Cardiac fibroblast (primary cell): ENCODE data around the gene CKM.

Experiments
- DNase-seq, 2 donors: peaks; one replicate each; pipeline versions ENCODE4 v3.0.0 to v3.0.0-alpha.2; 2010; ENCODE audit warnings: low read depth in 2 of 2
- H3K4me3 ChIP-seq, 2 donors: replicated peaks in 1 of 2; 1 replicate in 1 of 2; 2 replicates in 1 of 2; pipeline ENCODE4 v1.5.1; 2011; ENCODE audit warnings: low read depth in 2 of 2, low read length in 2 of 2, mild to moderate bottlenecking in 2 of 2, moderate library complexity in 1 of 2
- TF ChIP-seq, protein P1 (sequence below): IDR thresholded peaks from one replicate; pipeline ENCODE4 v1.5.1; 2011; ENCODE audit warnings: low read depth, mild to moderate bottlenecking, low read length, inconsistent platforms

Gene CKM

DNA sequence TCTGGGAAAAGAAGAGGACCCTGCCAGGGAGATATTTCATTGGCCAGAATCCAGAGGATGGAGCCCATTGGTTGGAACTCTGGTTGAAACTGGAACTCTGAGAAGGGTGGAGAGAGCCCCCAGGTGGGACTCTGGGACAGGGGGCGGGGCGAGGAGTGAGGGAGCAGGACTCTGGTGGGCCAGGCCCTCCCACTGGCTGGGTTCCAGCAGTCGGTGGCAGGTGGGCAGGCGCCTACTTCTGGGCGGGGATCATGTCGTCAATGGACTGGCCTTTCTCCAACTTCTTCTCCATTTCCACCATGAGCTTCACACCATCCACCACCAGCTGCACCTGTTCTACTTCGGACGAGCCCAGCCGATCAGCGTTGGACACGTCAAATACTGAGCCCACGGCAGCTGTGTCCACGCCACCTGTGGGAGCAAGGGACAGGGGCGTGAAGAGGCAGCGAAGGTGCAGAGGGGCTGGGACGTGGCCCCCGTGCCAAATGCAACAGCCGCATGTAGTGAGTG lies 16.1 kb downstream of the CKM start:
- no peak overlapping the region for H3K4me3 ChIP-seq
- TF ChIP-seq, protein P1, sequence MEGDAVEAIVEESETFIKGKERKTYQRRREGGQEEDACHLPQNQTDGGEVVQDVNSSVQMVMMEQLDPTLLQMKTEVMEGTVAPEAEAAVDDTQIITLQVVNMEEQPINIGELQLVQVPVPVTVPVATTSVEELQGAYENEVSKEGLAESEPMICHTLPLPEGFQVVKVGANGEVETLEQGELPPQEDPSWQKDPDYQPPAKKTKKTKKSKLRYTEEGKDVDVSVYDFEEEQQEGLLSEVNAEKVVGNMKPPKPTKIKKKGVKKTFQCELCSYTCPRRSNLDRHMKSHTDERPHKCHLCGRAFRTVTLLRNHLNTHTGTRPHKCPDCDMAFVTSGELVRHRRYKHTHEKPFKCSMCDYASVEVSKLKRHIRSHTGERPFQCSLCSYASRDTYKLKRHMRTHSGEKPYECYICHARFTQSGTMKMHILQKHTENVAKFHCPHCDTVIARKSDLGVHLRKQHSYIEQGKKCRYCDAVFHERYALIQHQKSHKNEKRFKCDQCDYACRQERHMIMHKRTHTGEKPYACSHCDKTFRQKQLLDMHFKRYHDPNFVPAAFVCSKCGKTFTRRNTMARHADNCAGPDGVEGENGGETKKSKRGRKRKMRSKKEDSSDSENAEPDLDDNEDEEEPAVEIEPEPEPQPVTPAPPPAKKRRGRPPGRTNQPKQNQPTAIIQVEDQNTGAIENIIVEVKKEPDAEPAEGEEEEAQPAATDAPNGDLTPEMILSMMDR = no peak
- no peak for DNase-seq

DNA sequence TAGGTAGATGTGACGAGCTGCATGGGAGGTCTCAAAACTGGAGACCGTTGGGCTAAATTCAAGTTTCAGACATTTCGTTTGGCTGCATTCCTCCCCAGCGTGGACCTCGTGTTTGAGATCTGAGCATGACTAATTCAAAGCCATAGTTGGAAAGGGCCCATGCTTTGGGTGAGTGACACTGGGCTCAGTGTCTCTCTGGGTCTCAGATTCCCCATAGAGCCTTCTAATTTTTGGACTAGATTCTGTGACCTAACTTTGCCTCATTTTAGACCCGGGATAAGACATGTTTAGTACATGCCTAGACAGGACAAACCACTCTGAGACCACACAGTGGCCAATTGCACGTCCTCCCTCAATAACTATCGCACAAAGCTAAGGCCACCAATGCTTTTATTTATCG lies 16.6 kb downstream of the CKM start:
- TF ChIP-seq, protein P1 = no peak
- DNase-seq = peak in 1 of 2 donors; percentile 26
- no peak overlapping the region for H3K4me3 ChIP-seq

DNA sequence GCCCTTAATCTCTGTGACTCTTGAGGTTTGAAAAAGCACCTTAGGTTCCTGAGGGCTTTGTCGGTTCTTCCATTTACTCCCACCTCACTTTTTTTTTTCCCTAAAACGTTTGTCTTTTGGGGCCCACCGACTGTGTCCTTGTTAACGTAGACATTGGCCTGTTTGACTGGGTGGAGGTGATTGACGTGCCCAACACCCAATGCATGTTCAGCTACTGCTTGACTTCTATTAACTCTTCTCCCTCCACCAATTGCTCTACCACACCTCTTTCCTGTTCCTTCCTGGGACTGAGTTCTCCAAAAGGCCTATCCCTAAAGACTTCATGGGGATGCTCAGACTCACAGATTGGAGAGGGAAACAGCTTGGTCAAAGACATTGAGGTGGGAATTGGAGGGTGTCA lies 17.3 kb downstream of the CKM start:
- DNase-seq = peak; percentile 43 to 47
- no peak overlapping the region for H3K4me3 ChIP-seq
- TF ChIP-seq, protein P1 = no peak

DNA sequence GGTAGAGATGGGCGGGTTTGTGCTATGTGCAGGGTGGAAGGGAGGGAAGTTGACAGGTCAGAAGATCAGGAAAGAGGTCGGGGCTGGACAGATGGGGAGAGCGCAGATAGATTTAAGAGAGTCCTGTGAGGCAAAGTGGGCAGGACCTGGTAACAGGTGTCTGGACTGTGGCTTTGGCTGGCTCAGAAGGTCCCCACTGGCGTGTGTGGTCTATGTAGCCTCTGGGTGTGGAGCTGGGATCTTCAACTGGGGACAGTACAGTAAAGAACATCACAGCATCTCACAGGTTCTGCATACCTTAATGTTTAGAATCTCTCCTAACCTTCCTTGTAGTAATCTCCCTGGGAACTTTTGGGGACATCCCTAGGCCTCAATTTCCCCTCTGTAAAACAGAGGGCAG lies 17.7 kb downstream of the CKM start:
- H3K4me3 ChIP-seq = no peak overlapping the region
- DNase-seq = no peak
- TF ChIP-seq, protein P1 = no peak

DNA sequence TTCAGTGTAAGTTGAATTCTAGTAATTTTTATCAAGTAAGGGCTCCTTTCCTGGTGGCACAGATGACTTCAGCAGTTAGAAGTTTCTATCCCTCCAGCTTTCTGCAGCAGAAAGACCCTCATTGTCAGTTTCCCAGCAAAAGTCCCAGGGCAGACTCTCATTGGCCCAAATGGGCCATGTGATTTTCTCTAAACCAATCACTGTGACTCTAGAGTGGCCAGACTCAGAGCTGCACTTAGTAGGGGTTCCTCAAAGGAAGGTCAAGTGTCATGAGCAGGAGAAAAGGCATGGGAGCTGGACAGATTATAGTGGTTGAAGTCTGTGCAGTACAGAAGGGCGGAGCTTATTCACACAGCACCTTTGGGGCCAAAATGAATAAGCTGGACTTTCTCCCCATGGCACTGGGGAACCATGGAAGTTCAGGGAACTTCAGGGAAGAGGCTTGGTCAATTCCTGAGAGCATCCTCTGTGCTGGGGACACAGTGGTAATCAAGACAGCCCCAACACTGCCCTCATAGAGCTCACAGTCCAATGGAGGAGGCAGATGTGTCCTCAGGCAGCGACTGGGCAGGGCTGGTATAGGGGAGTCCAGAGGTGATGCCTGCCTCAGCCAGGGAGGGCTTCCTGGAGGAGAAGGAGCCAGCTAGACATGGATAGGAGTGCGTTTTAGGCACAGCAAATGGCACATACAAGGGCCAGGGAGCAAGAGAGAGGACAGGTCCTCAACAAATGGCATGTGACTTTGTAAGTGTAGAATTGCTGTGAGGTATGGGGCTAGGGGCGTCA lies 18.3 kb downstream of the CKM start:
- H3K4me3 ChIP-seq = no peak overlapping the region
- no peak for DNase-seq
- TF ChIP-seq, protein P1 = no peak

DNA sequence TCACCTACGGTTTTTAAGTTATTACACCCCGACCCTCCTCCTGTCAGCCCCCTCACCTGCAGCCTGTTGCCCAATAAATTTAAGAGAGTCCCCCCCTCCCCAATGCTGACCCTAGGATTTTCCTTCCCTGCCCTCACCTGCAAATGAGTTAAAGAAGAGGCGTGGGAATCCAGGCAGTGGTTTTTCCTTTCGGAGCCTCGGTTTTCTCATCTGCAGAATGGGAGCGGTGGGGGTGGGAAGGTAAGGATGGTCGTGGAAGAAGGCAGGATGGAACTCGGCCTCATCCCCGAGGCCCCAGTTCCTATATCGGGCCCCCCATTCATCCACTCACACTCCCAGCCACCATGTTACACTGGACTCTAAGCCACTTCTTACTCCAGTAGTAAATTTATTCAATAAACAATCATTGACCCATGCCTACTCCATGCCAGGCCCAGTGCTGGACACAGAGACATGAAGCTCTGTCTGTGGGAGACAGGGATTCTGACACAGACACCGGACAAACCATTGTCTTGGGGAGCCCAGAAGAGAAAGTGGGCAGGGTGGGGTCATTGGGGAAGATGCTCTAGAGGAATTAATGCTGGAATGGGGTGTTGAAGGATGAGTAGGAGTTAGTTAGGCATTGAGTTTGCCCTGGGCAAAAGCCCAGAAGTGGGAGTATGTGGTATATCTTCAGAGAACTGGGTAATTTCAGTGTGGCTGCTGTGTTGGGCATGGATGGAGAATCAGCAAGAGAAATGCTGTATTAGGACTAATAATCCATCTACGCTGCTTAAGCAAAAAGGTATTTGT lies 19.2 kb downstream of the CKM start:
- TF ChIP-seq, protein P1 = no peak
- no peak overlapping the region for H3K4me3 ChIP-seq
- no peak for DNase-seq
